H9 (cell line): Measurements from ENCODE around the gene PTPRF. TPM values are rescaled to one million over a fixed set of nuclear protein-coding genes. Genes with fewer than 3 reads are reported as not detected.

Experiments
- DNase-seq: peaks from one replicate; pipeline ENCODE4 v3.0.0-alpha.2; 2017
- H2AFZ ChIP-seq: one replicate; pipeline ENCODE4 v1.6.1; 2013; ENCODE audit warnings: mild to moderate bottlenecking, low read length, control low read depth, moderate library complexity
- H2AK5ac ChIP-seq: 2 replicates; pipeline ENCODE4 v1.6.1; 2013; ENCODE audit warnings: low read length, control low read depth, mixed read lengths; ENCODE audit not compliant: insufficient read length
- H2BK120ac ChIP-seq: one replicate; pipeline ENCODE4 v1.6.1; 2013; ENCODE audit warnings: low read depth, mild to moderate bottlenecking, low read length, control low read depth, inconsistent platforms; ENCODE audit not compliant: poor library complexity, severe bottlenecking
- H2BK12ac ChIP-seq: 2 replicates; pipeline ENCODE4 v1.6.1; 2013; ENCODE audit warnings: low read length, control low read depth, mixed read lengths, low read depth; ENCODE audit not compliant: insufficient read length
- H2BK15ac ChIP-seq: 2 replicates; pipeline ENCODE4 v1.6.1; 2013; ENCODE audit warnings: low read depth, low read length, control low read depth
- H2BK20ac ChIP-seq: one replicate; pipeline ENCODE4 v1.6.1; 2013; ENCODE audit warnings: low read depth, mild to moderate bottlenecking, low read length, control low read depth, inconsistent platforms; ENCODE audit not compliant: poor library complexity, severe bottlenecking
- H2BK5ac ChIP-seq: 2 replicates; pipeline ENCODE4 v1.6.1; 2013; ENCODE audit warnings: low read length, control low read depth, mixed read lengths; ENCODE audit not compliant: insufficient read length
- H3K14ac ChIP-seq: 2 replicates; pipeline ENCODE4 v1.6.1; 2013; ENCODE audit warnings: low read length, control low read depth; ENCODE audit not compliant: insufficient read depth
- H3K18ac ChIP-seq: 2 replicates; pipeline ENCODE4 v1.6.1; 2013; ENCODE audit warnings: low read depth, mild to moderate bottlenecking, mixed read lengths, low read length, control low read depth; ENCODE audit not compliant: insufficient read length
- H3K23ac ChIP-seq: 2 replicates; pipeline ENCODE4 v1.6.1; 2013; ENCODE audit warnings: low read length, control low read depth, mixed read lengths, low read depth; ENCODE audit not compliant: insufficient read length
- H3K23me2 ChIP-seq: 2 replicates; pipeline ENCODE4 v1.6.1; 2013; ENCODE audit warnings: low read depth, mild to moderate bottlenecking, mixed read lengths, low read length, control low read depth; ENCODE audit not compliant: insufficient read length, poor library complexity, severe bottlenecking
- H3K27ac ChIP-seq: 2 replicates; pipeline ENCODE4 v1.5.1; 2013; ENCODE audit warnings: low read length, control low read depth, mixed read lengths, low read depth; ENCODE audit not compliant: insufficient read length
- H3K27me3 ChIP-seq: 2 replicates; pipeline ENCODE4 v1.6.1; 2013; ENCODE audit warnings: low read length, control low read depth, inconsistent platforms; ENCODE audit not compliant: insufficient read depth
- H3K4ac ChIP-seq: 2 replicates; pipeline ENCODE4 v1.6.1; 2013; ENCODE audit warnings: low read depth, mild to moderate bottlenecking, control low read depth, inconsistent platforms, low read length, moderate library complexity
- H3K4me1 ChIP-seq: 2 replicates; pipeline ENCODE4 v1.6.1; 2013; ENCODE audit warnings: low read length, control low read depth, inconsistent platforms; ENCODE audit not compliant: insufficient read depth
- H3K4me2 ChIP-seq: 2 replicates; pipeline ENCODE4 v1.6.1; 2013; ENCODE audit warnings: low read length, control low read depth, mixed read lengths; ENCODE audit not compliant: insufficient read length, insufficient read depth
- H3K56ac ChIP-seq: 2 replicates; pipeline ENCODE4 v1.6.1; 2013; ENCODE audit warnings: low read depth, mild to moderate bottlenecking, mixed read lengths, low read length, control low read depth; ENCODE audit not compliant: insufficient read length
- H3K79me1 ChIP-seq: 2 replicates; pipeline ENCODE4 v1.6.1; 2013; ENCODE audit warnings: low read depth, mild to moderate bottlenecking, moderate library complexity, low read length, control low read depth, inconsistent platforms; ENCODE audit not compliant: insufficient read depth, poor library complexity, severe bottlenecking
- H3K79me2 ChIP-seq: 2 replicates; pipeline ENCODE4 v1.6.1; 2013; ENCODE audit warnings: low read length, control low read depth, inconsistent platforms; ENCODE audit not compliant: insufficient read depth
- H3K9ac ChIP-seq: 2 replicates; pipeline ENCODE4 v1.6.1; 2013; ENCODE audit warnings: low read length, control low read depth, mixed read lengths; ENCODE audit not compliant: insufficient read length; ENCODE audit errors: extremely low read depth
- H3K9me3 ChIP-seq: one replicate; pipeline ENCODE4 v1.6.1; 2013; ENCODE audit warnings: low read depth, low read length, inconsistent platforms; ENCODE audit not compliant: control insufficient read depth
- H3T11ph ChIP-seq: one replicate; pipeline ENCODE4 v1.6.1; 2013; ENCODE audit warnings: mild to moderate bottlenecking, low read length, control low read depth, inconsistent platforms
- H4K20me1 ChIP-seq: one replicate; pipeline ENCODE4 v1.6.1; 2013; ENCODE audit not compliant: control insufficient read depth, insufficient read length, insufficient read depth
- H4K5ac ChIP-seq: 2 replicates; pipeline ENCODE4 v1.6.1; 2013; ENCODE audit warnings: low read depth, mild to moderate bottlenecking, mixed read lengths, low read length, control low read depth; ENCODE audit not compliant: insufficient read length
- H4K8ac ChIP-seq: replicated peaks from 2 replicates; pipeline ENCODE4 v1.6.1; 2013; ENCODE audit warnings: low read length, control low read depth, mixed read lengths, low read depth; ENCODE audit not compliant: insufficient read length
- H4K91ac ChIP-seq: 2 replicates; pipeline ENCODE4 v1.6.1; 2013; ENCODE audit warnings: low read depth, mild to moderate bottlenecking, moderate library complexity, mixed read lengths, low read length, control low read depth; ENCODE audit not compliant: insufficient read length
- H3K27ac Mint-ChIP-seq, 3 experiments: 2 replicates in 2 of 3; 3 replicates in 1 of 3; pipeline ENCODE4 v1.8.0; 2020 to 2021; ENCODE audit warnings: mixed read lengths in 3 of 3, mild to moderate bottlenecking in 1 of 3, moderate library complexity in 1 of 3
- H3K27me3 Mint-ChIP-seq: 2 replicates; pipeline ENCODE4 v1.8.0; 2021; ENCODE audit warnings: low read depth, mild to moderate bottlenecking, moderate library complexity, mixed read lengths
- H3K36me3 Mint-ChIP-seq, 3 experiments: 2 replicates in 2 of 3; 3 replicates in 1 of 3; pipeline ENCODE4 v1.8.0; 2020 to 2021; ENCODE audit warnings: low read depth in 3 of 3, mixed read lengths in 3 of 3; ENCODE audit not compliant: insufficient read depth in 1 of 3
- H3K4me1 Mint-ChIP-seq, 2 experiments: 2 replicates each; pipeline ENCODE4 v1.8.0; 2020; ENCODE audit warnings: mixed read lengths in 2 of 2
- H3K4me3 Mint-ChIP-seq, 2 experiments: 2 replicates in 1 of 2; 3 replicates in 1 of 2; pipeline ENCODE4 v1.8.0; 2020 to 2021; ENCODE audit warnings: mild to moderate bottlenecking in 2 of 2, mixed read lengths in 2 of 2, moderate library complexity in 1 of 2
- H3K9me3 Mint-ChIP-seq, 2 experiments: 2 replicates in 1 of 2; 3 replicates in 1 of 2; pipeline ENCODE4 v1.8.0; 2020; ENCODE audit warnings: mild to moderate bottlenecking in 2 of 2, mixed read lengths in 2 of 2, moderate library complexity in 1 of 2
- WGBS: extraction: QIAGEN DNeasy Blood & Tissue Kit; methylation state at CpG from one replicate; pipeline ENCODE4 v1.1.7; 2013; ENCODE audit warnings: missing lambda C conversion rate, low lambda C conversion rate, mixed read lengths; ENCODE audit not compliant: insufficient read length; ENCODE audit errors: extremely low coverage; 5-methylcytosine and 5-hydroxymethylcytosine counted together
- total RNA-seq: library from RNA; stranded (reverse); gene quantifications from 2 replicates; pipeline ENCODE4 v1.2.1, GENCODE V29; 2021
- TF ChIP-seq, protein P1 (sequence below): fragments of 200-600 bp; sonication (generic); conservative IDR thresholded peaks from 3 replicates; pipeline ENCODE4 v1.8.0; 2021; ENCODE audit warnings: antibody characterized with exemption, mild to moderate bottlenecking

The PTPRF gene
- total RNA-seq, 1 experiment from 2014 or later = 193 TPM

DNA sequence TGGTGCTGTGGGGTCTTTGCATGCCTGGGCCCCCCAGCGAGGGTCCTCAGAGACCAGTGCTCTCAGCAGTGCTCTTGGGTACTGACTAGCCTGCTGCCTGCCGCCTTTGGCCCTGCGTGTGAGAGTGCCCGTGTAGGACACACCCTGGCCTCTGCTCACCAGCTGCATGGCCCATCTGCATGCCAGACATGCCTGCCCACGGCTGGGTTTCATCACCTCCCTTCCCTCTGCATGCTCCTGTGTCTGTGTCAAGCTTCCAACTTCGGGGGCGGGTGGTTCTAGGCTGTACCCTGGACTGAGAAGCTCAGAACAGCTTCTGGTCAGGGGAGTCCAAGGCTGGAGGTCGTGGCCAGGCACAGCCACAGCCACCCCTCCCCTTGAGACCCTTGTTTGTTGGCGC is 56.9 kb downstream of the PTPRF start:
- Histone ChIP-seq H2AFZ (no peak overlapping the region), H3K4ac (no peak overlapping the region), H3K9me3 (no peaks in the 10 kb centered on the region), H3K27me3 (no peaks in the 10 kb centered on the region), H3K18ac (no peak overlapping the region), H2BK20ac (no peak overlapping the region), H3K23ac (no peak overlapping the region), H3K27ac (no peak overlapping the region), H2BK120ac (no peak overlapping the region), H3K4me1 (no peaks in the 10 kb centered on the region), H2AK5ac (no peak overlapping the region), H4K91ac (no peak overlapping the region), H2BK5ac (no peak overlapping the region), H4K5ac (no peak overlapping the region), H3K79me1 (no peaks in the 10 kb centered on the region), H3K56ac (no peak overlapping the region), H2BK15ac (no peak overlapping the region), H2BK12ac (no peak overlapping the region), H4K20me1 (peaks cover 2% of the 10 kb centered on the region), H3K9ac (no peak overlapping the region), H3T11ph (no peak overlapping the region), H3K79me2 (no peaks in the 10 kb centered on the region), H3K4me2 (no peak overlapping the region), H3K23me2 (no peaks in the 10 kb centered on the region), H4K8ac (no peak overlapping the region), H3K14ac (no peak overlapping the region)
- WGBS = no CpG with 5 or more reads among the region's 9 CpGs
- TF ChIP-seq, protein P1, sequence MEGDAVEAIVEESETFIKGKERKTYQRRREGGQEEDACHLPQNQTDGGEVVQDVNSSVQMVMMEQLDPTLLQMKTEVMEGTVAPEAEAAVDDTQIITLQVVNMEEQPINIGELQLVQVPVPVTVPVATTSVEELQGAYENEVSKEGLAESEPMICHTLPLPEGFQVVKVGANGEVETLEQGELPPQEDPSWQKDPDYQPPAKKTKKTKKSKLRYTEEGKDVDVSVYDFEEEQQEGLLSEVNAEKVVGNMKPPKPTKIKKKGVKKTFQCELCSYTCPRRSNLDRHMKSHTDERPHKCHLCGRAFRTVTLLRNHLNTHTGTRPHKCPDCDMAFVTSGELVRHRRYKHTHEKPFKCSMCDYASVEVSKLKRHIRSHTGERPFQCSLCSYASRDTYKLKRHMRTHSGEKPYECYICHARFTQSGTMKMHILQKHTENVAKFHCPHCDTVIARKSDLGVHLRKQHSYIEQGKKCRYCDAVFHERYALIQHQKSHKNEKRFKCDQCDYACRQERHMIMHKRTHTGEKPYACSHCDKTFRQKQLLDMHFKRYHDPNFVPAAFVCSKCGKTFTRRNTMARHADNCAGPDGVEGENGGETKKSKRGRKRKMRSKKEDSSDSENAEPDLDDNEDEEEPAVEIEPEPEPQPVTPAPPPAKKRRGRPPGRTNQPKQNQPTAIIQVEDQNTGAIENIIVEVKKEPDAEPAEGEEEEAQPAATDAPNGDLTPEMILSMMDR = no peak
- no peaks in the 10 kb centered on the region; a peak in 1 of 5 replicates for H3K9me3 Mint-ChIP-seq
- no peaks in the 10 kb centered on the region for H3K27me3 Mint-ChIP-seq
- H3K4me1 Mint-ChIP-seq = no peaks in the 10 kb centered on the region
- no peak overlapping the region for H3K4me3 Mint-ChIP-seq
- peaks cover 9 to 45% (median 43%) of the 10 kb centered on the region in 3 experiments; a peak in 6 of 7 replicates for H3K36me3 Mint-ChIP-seq
- DNase-seq = no peak
- H3K27ac Mint-ChIP-seq = peak overlapping the region in 1 of 3 experiments; percentile 78; a peak in 1 of 7 replicates
